ENCODE data around the gene MBD6. TPM values are rescaled to one million over a fixed set of nuclear protein-coding genes. Genes with fewer than 3 reads are reported as not detected.
A peak's percentile ranks its signal among the peaks of the same experiment; 100 is the strongest.

The MBD6 gene
- polyA plus RNA-seq, 1 donor (not counting 4 experiments of a cell fraction or from before 2014, with no cell fraction given), result 1.8 TPM

GRCh38 chr12:57546438-57547287, 24.0 kb downstream of the MBD6 start, which contains the start of gene DCTN2:
Gene DCTN2 (minus strand): TSS chr12:57547192. CDS start chr12:57547063, 129 bp downstream.
- Histone ChIP-seq H3K9me3 (ENCODE audit: control insufficient read depth, low read depth, low read length) (no peaks in the 10 kb centered on the region), H3K4me1 (ENCODE audit: control insufficient read depth, extremely low read depth, insufficient read depth, low read length) (peaks cover 20% of the 10 kb centered on the region), H3K4me2 (ENCODE audit: control insufficient read depth, extremely low read depth, insufficient read depth, low read depth, low read length) (peak within 1 kb of the TSS; percentile 95), H3K27ac (ENCODE audit: control insufficient read depth, insufficient read depth, low read length) (peak within 1 kb of the TSS; percentile 87), H3K79me2 (ENCODE audit: control insufficient read depth, insufficient read depth, low read length) (peaks cover 33% of the 10 kb centered on the region), H3K27me3 (ENCODE audit: control insufficient read depth, extremely low read depth, insufficient read depth, low read length) (peaks cover 26% of the 10 kb centered on the region), H3K9me1 (ENCODE audit: control insufficient read depth, extremely low read depth, insufficient read depth, low read length) (peaks cover 3% of the 10 kb centered on the region), H2AFZ (ENCODE audit: control insufficient read depth, low read length) (peak within 1 kb of the TSS; percentile 73), H3K36me3 (ENCODE audit: control insufficient read depth in 2 of 2, extremely low read depth in 1 of 2, insufficient read depth in 2 of 2, low read length in 2 of 2) (peaks cover 8% of the 10 kb centered on the region in 2 experiments), H3K4me3 (ENCODE audit: control insufficient read depth in 2 of 3, extremely low read depth in 1 of 3, insufficient read depth in 2 of 3, low read depth in 1 of 3, low read length in 3 of 3) (peak within 1 kb of the TSS; percentile 84 to 98 (median 93)), H3K9ac (ENCODE audit: control insufficient read depth, extremely low read depth, insufficient read depth, low read length) (peak within 1 kb of the TSS; percentile 93), H4K20me1 (ENCODE audit: control insufficient read depth, extremely low read depth, insufficient read depth, low read length) (peaks cover 7% of the 10 kb centered on the region)
- peak; percentile 20 to 41 (median 35) for TF ChIP-seq CTCF (optimal IDR thresholded peaks at IDR 0.05 in 1 of 3, IDR thresholded peaks at IDR 0.05 in 1 of 3, conservative IDR thresholded peaks at IDR 0.05 in 1 of 3; ENCODE audit: extremely low read depth in 1 of 3, insufficient read depth in 2 of 3, low read length in 3 of 3)
- TF ChIP-seq EZH2 (IDR thresholded peaks at IDR 0.05; ENCODE audit: low read length), result no peak
- DNase-seq (ENCODE audit: low read depth, low spot score) (peak; percentile 79), FAIRE-seq (no peak)
- dilution Hi-C loops (cut with MboI; ENCODE audit: extremely low pct_ligation_motif_present, low sequenced_read_pairs), result no loop called here

GRCh38 chr12:57547288-57548012, 24.8 kb downstream of the MBD6 start:
- H3K4me3 ChIP-seq (ENCODE audit: control insufficient read depth in 2 of 3, extremely low read depth in 1 of 3, insufficient read depth in 2 of 3, low read depth in 1 of 3, low read length in 3 of 3), result peak overlapping the region; percentile 84 to 98 (median 93)
- H4K20me1 ChIP-seq (ENCODE audit: control insufficient read depth, extremely low read depth, insufficient read depth, low read length), result peaks cover 7% of the 10 kb centered on the region
- H3K9me3 ChIP-seq (ENCODE audit: control insufficient read depth, low read depth, low read length), result no peaks in the 10 kb centered on the region
- peak overlapping the region; percentile 87 for H3K4me2 ChIP-seq (ENCODE audit: control insufficient read depth, extremely low read depth, insufficient read depth, low read depth, low read length)
- FAIRE-seq (peak; percentile 83), DNase-seq (ENCODE audit: low read depth, low spot score) (no peak)
- dilution Hi-C loops (cut with MboI; ENCODE audit: extremely low pct_ligation_motif_present, low sequenced_read_pairs), result no loop called here
- H2AFZ ChIP-seq (ENCODE audit: control insufficient read depth, low read length), result peak overlapping the region; percentile 73
- peaks cover 6 to 8% of the 10 kb centered on the region in 2 experiments for H3K36me3 ChIP-seq (ENCODE audit: control insufficient read depth in 2 of 2, extremely low read depth in 1 of 2, insufficient read depth in 2 of 2, low read length in 2 of 2)
- no peak for TF ChIP-seq CTCF (optimal IDR thresholded peaks at IDR 0.05 in 1 of 3, IDR thresholded peaks at IDR 0.05 in 1 of 3, conservative IDR thresholded peaks at IDR 0.05 in 1 of 3; ENCODE audit: extremely low read depth in 1 of 3, insufficient read depth in 2 of 3, low read length in 3 of 3)
- no peak for TF ChIP-seq EZH2 (IDR thresholded peaks at IDR 0.05; ENCODE audit: low read length)
- H3K4me1 ChIP-seq (ENCODE audit: control insufficient read depth, extremely low read depth, insufficient read depth, low read length), result peaks cover 20% of the 10 kb centered on the region
- H3K9ac ChIP-seq (ENCODE audit: control insufficient read depth, extremely low read depth, insufficient read depth, low read length), result peak overlapping the region; percentile 93
- H3K27me3 ChIP-seq (ENCODE audit: control insufficient read depth, extremely low read depth, insufficient read depth, low read length), result peaks cover 26% of the 10 kb centered on the region
- H3K9me1 ChIP-seq (ENCODE audit: control insufficient read depth, extremely low read depth, insufficient read depth, low read length), result peaks cover 3% of the 10 kb centered on the region
- peaks cover 33% of the 10 kb centered on the region for H3K79me2 ChIP-seq (ENCODE audit: control insufficient read depth, insufficient read depth, low read length)
- H3K27ac ChIP-seq (ENCODE audit: control insufficient read depth, insufficient read depth, low read length), result peak overlapping the region; percentile 87

Data from keratinocyte (primary cell).